ENCODE data around the gene HPSE2. TPM values are rescaled to one million over a fixed set of nuclear protein-coding genes. Genes with fewer than 3 reads are reported as not detected.

The HPSE2 gene
- total RNA-seq, 2 experiments from 2014 or later: 0.14 to 0.28 TPM

DNA sequence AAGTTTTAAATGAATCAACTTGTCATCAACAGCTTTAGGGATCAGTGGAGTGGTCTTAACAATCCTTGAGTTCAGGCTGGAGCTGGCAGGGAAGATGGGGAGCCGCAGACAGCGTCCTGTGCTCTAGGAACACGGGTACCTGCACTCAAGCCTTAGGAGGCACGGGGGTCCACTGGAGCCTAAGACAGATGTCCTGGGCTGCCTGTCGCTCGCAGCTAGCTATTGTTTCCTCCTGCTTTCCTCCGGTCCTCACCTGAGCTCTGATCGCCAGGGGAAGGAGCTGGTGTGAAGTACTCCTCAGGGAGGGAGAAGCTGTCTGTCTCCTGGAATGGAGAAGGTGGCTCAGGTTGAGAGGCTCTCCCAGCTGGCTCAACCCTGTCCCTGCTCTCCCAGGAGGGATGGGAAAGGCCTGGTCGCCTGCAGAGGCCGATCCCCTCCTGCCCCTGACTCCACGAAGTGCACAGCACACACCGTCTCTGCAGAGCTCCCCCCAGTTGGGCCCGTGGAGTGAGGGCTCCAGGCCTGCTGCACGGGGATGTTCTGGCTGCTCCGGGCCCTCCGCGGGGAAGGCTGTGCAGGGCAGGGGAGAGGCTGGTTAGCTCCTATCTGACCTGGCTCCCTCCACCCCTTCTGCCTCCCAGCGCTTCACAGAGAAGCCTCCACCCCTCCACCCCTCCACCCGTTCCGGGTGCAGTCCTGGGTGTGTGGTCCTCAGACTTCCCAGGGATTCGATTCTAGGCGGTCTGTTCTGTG, 806.2 kb downstream of the HPSE2 start:
- POLR2A ChIA-PET: no interaction called here
- H3K9me3 Mint-ChIP-seq: peaks cover 2% of the 10 kb centered on the region
- H3K4me3 Mint-ChIP-seq: no peak overlapping the region
- H3K4me1 Mint-ChIP-seq: no peaks in the 10 kb centered on the region
- ATAC-seq (ENCODE audit: low read depth) (no peak), DNase-seq (no peak)
- H3K27ac Mint-ChIP-seq: no peak overlapping the region
- H3K27me3 Mint-ChIP-seq: no peaks in the 10 kb centered on the region
- H3K36me3 Mint-ChIP-seq: peaks cover 35% of the 10 kb centered on the region

DNA sequence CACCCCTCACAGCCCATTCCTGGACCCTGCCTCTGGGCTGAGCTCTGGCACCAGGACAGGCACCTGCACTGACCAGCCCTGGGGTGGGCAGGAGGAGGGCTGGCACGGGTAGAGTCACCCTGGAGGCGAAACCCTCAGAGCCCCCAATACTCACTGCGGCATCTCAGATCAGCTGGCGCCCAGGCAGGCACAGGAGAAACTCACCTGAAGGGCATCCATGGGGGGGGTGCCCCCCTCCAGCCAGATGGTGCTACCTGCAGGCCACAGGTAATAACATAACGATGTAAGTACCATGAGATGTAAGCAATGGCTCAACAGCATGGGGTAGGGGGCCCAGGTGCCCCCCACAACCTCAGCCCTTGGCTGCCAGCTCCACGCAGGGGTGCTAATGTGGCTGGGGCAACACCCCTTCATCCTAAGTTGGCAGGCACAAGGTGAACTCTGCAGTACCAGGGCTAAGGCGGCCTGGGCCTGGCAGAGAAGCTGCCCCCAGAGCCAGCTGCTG, 808.6 kb downstream of the HPSE2 start:
- Mint-ChIP-seq H3K4me3 (no peak overlapping the region), H3K4me1 (no peaks in the 10 kb centered on the region), H3K9me3 (no peaks in the 10 kb centered on the region), H3K27ac (no peak overlapping the region), H3K36me3 (peaks cover 14% of the 10 kb centered on the region), H3K27me3 (no peaks in the 10 kb centered on the region)
- ATAC-seq (ENCODE audit: low read depth) (no peak), DNase-seq (no peak)
- POLR2A ChIA-PET: no interaction called here

GRCh38 chr10:98425511-98426352, 809.9 kb downstream of the HPSE2 start:
- Mint-ChIP-seq H3K36me3 (peaks cover 6% of the 10 kb centered on the region), H3K9me3 (no peaks in the 10 kb centered on the region), H3K4me3 (no peak overlapping the region), H3K4me1 (no peaks in the 10 kb centered on the region), H3K27ac (no peak overlapping the region), H3K27me3 (no peaks in the 10 kb centered on the region)
- DNase-seq (no peak), ATAC-seq (ENCODE audit: low read depth) (peak; percentile 48)
- POLR2A ChIA-PET: interaction anchor here (2.5 kb wide), 1 partner anchor 11 kb away, joined by 11 read pairs; the partner anchor contains the start of gene PYROXD2

- ATAC-seq (ENCODE audit: low read depth) (no peak), DNase-seq (no peak)
- Mint-ChIP-seq H3K4me3 (no peak overlapping the region), H3K27ac (no peak overlapping the region), H3K27me3 (no peaks in the 10 kb centered on the region), H3K4me1 (no peaks in the 10 kb centered on the region), H3K9me3 (no peaks in the 10 kb centered on the region), H3K36me3 (peaks cover 4% of the 10 kb centered on the region)
- POLR2A ChIA-PET: interaction anchor here (2.5 kb wide), 1 partner anchor 10 kb away, joined by 11 read pairs; the partner anchor contains the start of gene PYROXD2
Observed at GRCh38 chr10:98424295-98425254, 811.1 kb downstream of the HPSE2 start.

DNA sequence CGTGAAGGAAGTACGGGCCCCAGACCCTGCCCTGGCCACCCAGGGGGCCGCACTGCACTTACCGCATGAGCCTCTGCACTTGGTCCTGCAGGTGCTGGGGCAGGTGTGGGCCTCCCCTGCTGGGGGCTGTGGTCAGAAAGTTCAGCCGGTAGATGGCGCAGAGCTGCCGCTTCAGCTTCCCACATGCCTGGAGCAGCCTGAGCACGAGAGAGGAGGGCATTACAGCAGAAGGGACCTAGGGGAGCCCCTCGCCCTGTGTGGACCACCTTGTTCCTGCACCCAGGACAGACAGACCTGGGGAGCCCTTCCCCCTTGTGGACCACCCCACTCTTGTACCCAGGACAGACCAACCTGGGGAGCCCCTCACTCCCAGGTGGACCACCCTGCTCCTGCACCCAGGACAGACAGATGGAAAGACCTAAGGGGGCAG, 811.9 kb downstream of the HPSE2 start:
- Mint-ChIP-seq H3K4me1 (no peaks in the 10 kb centered on the region), H3K27me3 (no peaks in the 10 kb centered on the region), H3K36me3 (peaks cover 5% of the 10 kb centered on the region), H3K4me3 (no peak overlapping the region), H3K9me3 (no peaks in the 10 kb centered on the region), H3K27ac (no peak overlapping the region)
- DNase-seq: no peak
- POLR2A ChIA-PET: interaction anchor here (2.5 kb wide), 1 partner anchor 9 kb away, joined by 11 read pairs; the partner anchor contains the start of gene PYROXD2
- no peak for ATAC-seq (ENCODE audit: low read depth)

- Mint-ChIP-seq H3K36me3 (peaks cover 5% of the 10 kb centered on the region), H3K27ac (no peak overlapping the region), H3K4me1 (no peaks in the 10 kb centered on the region), H3K27me3 (no peaks in the 10 kb centered on the region), H3K4me3 (no peak overlapping the region), H3K9me3 (no peaks in the 10 kb centered on the region)
- POLR2A ChIA-PET: no interaction called here
- ATAC-seq (ENCODE audit: low read depth) (no peak), DNase-seq (no peak)
Observed at GRCh38 chr10:98422182-98422581, 813.5 kb downstream of the HPSE2 start.

- Mint-ChIP-seq H3K27me3 (no peaks in the 10 kb centered on the region), H3K4me3 (no peak overlapping the region), H3K9me3 (no peaks in the 10 kb centered on the region), H3K4me1 (no peaks in the 10 kb centered on the region), H3K36me3 (peaks cover 5% of the 10 kb centered on the region), H3K27ac (no peak overlapping the region)
- no peak for ATAC-seq (ENCODE audit: low read depth)
- POLR2A ChIA-PET: no interaction called here
- no peak for DNase-seq
Observed at GRCh38 chr10:98420786-98421185, 814.9 kb downstream of the HPSE2 start.

DNA sequence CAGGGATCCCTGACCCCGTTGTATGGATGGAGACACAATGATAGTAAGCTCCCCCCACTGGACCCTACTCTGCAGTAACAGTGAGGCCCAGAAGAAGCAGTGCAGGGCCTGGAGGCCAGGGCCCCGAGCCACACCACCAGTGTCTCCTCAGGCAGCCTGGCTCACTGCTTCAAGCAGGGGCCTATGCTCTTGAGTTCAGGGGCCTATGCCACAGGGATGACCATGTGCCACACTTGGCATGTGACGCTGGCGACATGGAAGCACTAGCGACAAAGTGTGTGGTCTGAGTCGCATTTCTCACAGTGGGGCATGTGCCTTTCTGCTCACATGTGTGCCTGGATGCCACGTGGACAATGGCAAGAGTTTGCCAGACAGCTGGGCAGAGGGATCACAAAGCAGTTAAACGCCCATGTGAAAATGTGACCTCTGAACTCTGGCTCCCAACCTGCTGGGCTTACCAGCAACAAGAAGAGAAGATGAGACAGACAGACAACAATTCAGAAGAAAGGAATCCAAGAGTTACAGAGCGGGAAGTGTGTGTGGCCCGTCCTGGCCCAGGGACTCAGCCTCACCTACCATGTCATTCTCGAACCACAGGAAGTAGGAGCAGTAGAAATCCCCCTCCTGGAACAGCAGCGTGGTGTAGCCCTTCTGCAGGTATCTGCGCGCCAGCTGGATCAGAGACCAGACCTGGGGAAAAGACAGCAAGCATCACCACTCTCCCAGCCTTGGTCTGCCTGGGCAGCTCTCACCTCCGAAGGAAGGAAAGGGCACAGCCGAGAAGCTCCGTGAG, 816.0 kb downstream of the HPSE2 start:
- DNase-seq (no peak), ATAC-seq (ENCODE audit: low read depth) (no peak)
- POLR2A ChIA-PET: no interaction called here
- peaks cover 5% of the 10 kb centered on the region for H3K36me3 Mint-ChIP-seq
- H3K4me1 Mint-ChIP-seq: peaks cover 4% of the 10 kb centered on the region
- H3K9me3 Mint-ChIP-seq: no peaks in the 10 kb centered on the region
- peak overlapping the region; percentile 56 for H3K27ac Mint-ChIP-seq
- no peak overlapping the region for H3K4me3 Mint-ChIP-seq
- no peaks in the 10 kb centered on the region for H3K27me3 Mint-ChIP-seq

DNA sequence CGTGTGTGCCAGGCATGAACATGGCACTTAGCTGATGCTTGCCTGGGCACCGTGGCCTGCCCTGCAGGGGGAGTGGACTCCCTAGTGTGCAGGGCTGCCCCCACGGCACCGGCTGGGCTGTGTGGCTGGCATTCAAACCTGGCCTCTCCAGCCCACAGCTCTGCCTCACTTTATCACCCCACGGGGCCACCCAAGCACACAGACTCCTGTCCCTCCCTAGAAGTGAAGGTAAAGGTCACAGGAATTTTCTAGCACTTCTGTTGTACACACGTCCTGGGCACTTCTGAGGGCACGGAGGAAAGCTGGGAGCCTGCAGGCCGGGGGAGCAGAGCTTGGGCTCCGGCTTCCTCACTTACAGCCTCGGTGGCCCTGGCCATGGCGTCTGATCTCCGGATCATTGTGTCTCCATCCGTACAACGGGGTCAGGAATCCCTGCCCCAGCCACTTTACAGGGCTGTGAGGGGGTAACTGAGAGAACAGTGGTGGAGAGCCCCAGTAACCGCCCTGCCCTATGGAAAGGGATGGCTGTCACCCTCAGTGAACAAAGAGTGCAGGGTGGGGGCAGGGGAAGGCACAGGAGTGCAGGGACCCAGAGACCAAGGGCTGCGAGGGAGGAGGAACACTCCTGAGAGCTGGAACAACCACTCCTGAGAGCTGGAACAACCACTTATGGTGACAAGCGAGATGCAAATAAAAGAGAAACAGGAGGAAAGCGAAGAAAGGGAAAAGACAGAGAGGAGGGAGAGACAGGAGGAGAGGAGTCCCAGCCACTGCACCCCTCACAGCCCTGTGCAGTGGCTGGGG, 816.8 kb downstream of the HPSE2 start:
- peaks cover 8% of the 10 kb centered on the region for H3K4me1 Mint-ChIP-seq
- POLR2A ChIA-PET: no interaction called here
- peaks cover 5% of the 10 kb centered on the region for H3K36me3 Mint-ChIP-seq
- H3K27ac Mint-ChIP-seq: no peak overlapping the region
- no peaks in the 10 kb centered on the region for H3K9me3 Mint-ChIP-seq
- DNase-seq (no peak), ATAC-seq (ENCODE audit: low read depth) (no peak)
- no peak overlapping the region for H3K4me3 Mint-ChIP-seq
- no peaks in the 10 kb centered on the region for H3K27me3 Mint-ChIP-seq

- peaks cover 5% of the 10 kb centered on the region for H3K36me3 Mint-ChIP-seq
- H3K27ac Mint-ChIP-seq: no peak overlapping the region
- H3K4me1 Mint-ChIP-seq: peaks cover 8% of the 10 kb centered on the region
- H3K27me3 Mint-ChIP-seq: no peaks in the 10 kb centered on the region
- DNase-seq: no peak
- POLR2A ChIA-PET: no interaction called here
- H3K9me3 Mint-ChIP-seq: no peaks in the 10 kb centered on the region
- no peak for ATAC-seq (ENCODE audit: low read depth)
- H3K4me3 Mint-ChIP-seq: no peak overlapping the region
Observed at GRCh38 chr10:98417973-98418664, 817.5 kb downstream of the HPSE2 start.

- no peak overlapping the region for H3K27ac Mint-ChIP-seq
- no peak for DNase-seq
- peaks cover 5% of the 10 kb centered on the region for H3K36me3 Mint-ChIP-seq
- ATAC-seq (ENCODE audit: low read depth): no peak
- H3K4me1 Mint-ChIP-seq: peaks cover 8% of the 10 kb centered on the region
- POLR2A ChIA-PET: no interaction called here
- no peak overlapping the region for H3K4me3 Mint-ChIP-seq
- H3K9me3 Mint-ChIP-seq: no peaks in the 10 kb centered on the region
- no peaks in the 10 kb centered on the region for H3K27me3 Mint-ChIP-seq
Observed at GRCh38 chr10:98417481-98417959, 818.1 kb downstream of the HPSE2 start.

Data from activated naive CD8-positive, alpha-beta T cell treated with anti-CD3 and anti-CD28 coated beads, Interleukin-2, amount 10 ng/mL, durations not matched to agents 7 days and 5 days (primary cell).